Smooth muscle cell (in vitro differentiated cells): ENCODE data around the gene TNS4. TPM values are rescaled to one million over a fixed set of nuclear protein-coding genes. Genes with fewer than 3 reads are reported as not detected.

Experiments
- DNase-seq: peaks from one replicate; lab custom pipeline; 2025; ENCODE audit not compliant: unreplicated experiment; lab: John Stamatoyannopoulos, UW
- H2AFZ ChIP-seq: fragments of 200-600 bp; sonication (generic); 2 replicates; pipeline ENCODE4 v1.6.0; 2016; ENCODE audit warnings: antibody characterized with exemption, low read depth, mild to moderate bottlenecking
- H3F3A ChIP-seq: fragments of 200-600 bp; sonication (generic); 2 replicates; pipeline ENCODE4 v1.6.0; 2017; ENCODE audit warnings: antibody characterized with exemption, low read depth
- H3K27ac ChIP-seq: fragments of 200-600 bp; sonication (generic); 2 replicates; pipeline ENCODE4 v1.5.1; 2016; ENCODE audit warnings: low read depth, mild to moderate bottlenecking
- H3K27me3 ChIP-seq: fragments of 200-600 bp; sonication (generic); 2 replicates; pipeline ENCODE4 v1.6.1; 2016; ENCODE audit warnings: low read depth, mild to moderate bottlenecking
- H3K36me3 ChIP-seq: fragments of 200-600 bp; sonication (generic); 2 replicates; pipeline ENCODE4 v1.5.1; 2016; ENCODE audit warnings: low read depth
- H3K4me1 ChIP-seq: fragments of 200-600 bp; sonication (generic); 2 replicates; pipeline ENCODE4 v1.5.1; 2016; ENCODE audit warnings: low read depth
- H3K4me2 ChIP-seq: fragments of 200-600 bp; sonication (generic); 2 replicates; pipeline ENCODE4 v1.6.0; 2016; ENCODE audit warnings: mild to moderate bottlenecking
- H3K4me3 ChIP-seq: fragments of 200-600 bp; sonication (generic); 2 replicates; pipeline ENCODE4 v1.5.1; 2016; ENCODE audit warnings: mild to moderate bottlenecking
- H3K79me2 ChIP-seq: fragments of 200-600 bp; sonication (generic); 2 replicates; pipeline ENCODE4 v1.6.0; 2016; ENCODE audit warnings: low read depth, mild to moderate bottlenecking
- H3K9ac ChIP-seq: fragments of 200-600 bp; sonication (generic); 2 replicates; pipeline ENCODE4 v1.6.0; 2016; ENCODE audit warnings: low read depth
- H3K9me3 ChIP-seq: fragments of 200-600 bp; sonication (generic); replicated peaks from 2 replicates; pipeline ENCODE4 v1.5.1; 2016; ENCODE audit warnings: low read depth
- H4K20me1 ChIP-seq: fragments of 200-600 bp; sonication (generic); 2 replicates; pipeline ENCODE4 v1.6.0; 2016; ENCODE audit warnings: low read depth
- CTCF ChIP-seq: fragments of 200-600 bp; sonication (generic); IDR thresholded peaks from 2 replicates; pipeline ENCODE4 v1.5.1; 2017; ENCODE audit warnings: borderline replicate concordance, mild to moderate bottlenecking, antibody characterized with exemption; ENCODE audit not compliant: insufficient read depth, poor library complexity, severe bottlenecking
- WGBS: methylation state at CpG from one replicate; pipeline ENCODE4 v1.1.7; 2016; ENCODE audit warnings: low lambda C conversion rate; 5-methylcytosine and 5-hydroxymethylcytosine counted together
- polyA plus RNA-seq: library from polyadenylated mRNA; unstranded; fragments of >200 nt; fragmentation: Nextera tagmentation; extraction: Ambion mirVana; gene quantifications from 2 replicates; pipeline ENCODE4 v1.2.1, GENCODE V29; 2016
- total RNA-seq: library from RNA; depleted of rRNA; stranded (reverse); fragments of >200 nt; gene quantifications from 2 replicates; pipeline ENCODE4 v1.2.3, GENCODE V29; 2014

TNS4 gene
- total and polyA plus RNA-seq, 2 experiments from 2014 or later: 0.13 to 1.2 TPM

- DNase-seq: no peak
- TF ChIP-seq CTCF: no peak
- H3K9me3 ChIP-seq: no peaks in the 10 kb centered on the region
- no peaks in the 10 kb centered on the region for H3K36me3 ChIP-seq
- no peaks in the 10 kb centered on the region for H3K27me3 ChIP-seq
- no peak overlapping the region for H2AFZ ChIP-seq
- WGBS: 54% methylated on average over 8 of the region's 8 CpGs
- H3K4me3 ChIP-seq: no peak overlapping the region
- H3F3A ChIP-seq: no peaks in the 10 kb centered on the region
- H3K9ac ChIP-seq: no peak overlapping the region
- no peak overlapping the region for H3K27ac ChIP-seq
- H3K4me1 ChIP-seq: no peaks in the 10 kb centered on the region
- no peaks in the 10 kb centered on the region for H4K20me1 ChIP-seq
- H3K79me2 ChIP-seq: no peaks in the 10 kb centered on the region
- H3K4me2 ChIP-seq: no peak overlapping the region
Observed at GRCh38 chr17:40510328-40510648, 8.9 kb upstream of the TNS4 start.

DNA sequence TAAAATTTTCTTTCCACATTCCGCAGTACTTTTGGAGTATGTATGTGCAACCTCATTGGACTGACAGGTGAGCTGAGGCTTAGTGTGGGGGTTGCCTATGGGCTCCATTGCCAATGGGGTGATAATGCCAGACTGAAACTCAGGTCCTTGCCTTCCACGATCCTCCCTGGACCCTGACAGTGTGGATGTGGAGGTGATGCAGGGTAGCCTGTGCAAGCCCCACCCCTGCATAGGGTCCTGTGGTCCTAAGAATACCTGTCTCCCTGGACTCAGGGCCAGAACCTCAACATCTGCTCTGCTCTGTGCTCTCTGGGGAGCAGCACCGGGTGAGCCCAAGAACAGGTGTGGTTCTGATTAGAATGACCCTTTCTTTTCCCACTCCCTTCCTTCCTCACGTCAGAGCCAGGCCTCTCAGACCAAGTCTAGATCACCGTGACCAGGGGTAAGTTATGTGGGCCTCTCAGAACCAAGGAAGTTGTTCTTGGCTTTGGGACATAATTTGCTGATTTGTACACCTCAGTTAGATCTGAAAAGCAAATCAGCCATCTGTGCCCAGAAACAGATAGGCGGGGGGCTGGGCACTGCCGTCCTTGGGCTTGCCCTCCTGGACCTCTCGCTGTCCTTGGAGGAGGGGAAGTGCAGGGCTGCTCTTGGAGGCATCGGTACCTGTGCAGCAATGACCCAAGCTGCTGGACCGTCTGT lies 8.4 kb upstream of the TNS4 start:
- no peak overlapping the region for H3K4me3 ChIP-seq
- H3K79me2 ChIP-seq: no peaks in the 10 kb centered on the region
- WGBS: 90% methylated on average over 10 of the region's 10 CpGs
- H3K4me1 ChIP-seq: no peaks in the 10 kb centered on the region
- no peak overlapping the region for H3K4me2 ChIP-seq
- no peak for DNase-seq
- TF ChIP-seq CTCF: no peak
- H2AFZ ChIP-seq: no peak overlapping the region
- H4K20me1 ChIP-seq: no peaks in the 10 kb centered on the region
- H3F3A ChIP-seq: no peaks in the 10 kb centered on the region
- H3K27ac ChIP-seq: no peak overlapping the region
- H3K9ac ChIP-seq: no peak overlapping the region
- H3K27me3 ChIP-seq: no peaks in the 10 kb centered on the region
- H3K9me3 ChIP-seq: no peaks in the 10 kb centered on the region
- no peaks in the 10 kb centered on the region for H3K36me3 ChIP-seq

GRCh38 chr17:40506786-40507185 lies 5.4 kb upstream of the TNS4 start:
- no peak for TF ChIP-seq CTCF
- Histone ChIP-seq H3K9me3 (no peaks in the 10 kb centered on the region), H4K20me1 (no peaks in the 10 kb centered on the region), H3K36me3 (no peaks in the 10 kb centered on the region), H3K4me2 (no peak overlapping the region), H3K27ac (no peak overlapping the region), H3K79me2 (no peaks in the 10 kb centered on the region), H3K9ac (no peak overlapping the region), H3K27me3 (no peaks in the 10 kb centered on the region), H3F3A (no peaks in the 10 kb centered on the region), H3K4me3 (no peak overlapping the region), H2AFZ (no peak overlapping the region), H3K4me1 (no peaks in the 10 kb centered on the region)
- no peak for DNase-seq
- 86% methylated on average over 5 of the region's 5 CpGs for WGBS

- Histone ChIP-seq H3K27me3 (no peaks in the 10 kb centered on the region), H3K9ac (no peak overlapping the region), H3F3A (no peaks in the 10 kb centered on the region), H3K9me3 (no peaks in the 10 kb centered on the region), H3K79me2 (no peaks in the 10 kb centered on the region), H3K4me1 (no peaks in the 10 kb centered on the region), H2AFZ (no peak overlapping the region), H3K36me3 (no peaks in the 10 kb centered on the region), H3K27ac (no peak overlapping the region), H3K4me3 (no peak overlapping the region), H3K4me2 (no peak overlapping the region), H4K20me1 (no peaks in the 10 kb centered on the region)
- TF ChIP-seq CTCF: no peak
- DNase-seq: no peak
- WGBS: 98% methylated on average over 2 of the region's 2 CpGs
Observed at GRCh38 chr17:40503154-40503553, 1.7 kb upstream of the TNS4 start.
